ENCODE results near the gene MYO1B. TPM values are rescaled to one million over a fixed set of nuclear protein-coding genes. Genes with fewer than 3 reads are reported as not detected.

Gene MYO1B
- polyA plus RNA-seq, 1 donor (not counting 4 experiments of a cell fraction or from before 2014, with no cell fraction given) = 277 TPM

GRCh38 chr2:191312662-191313061, 67.5 kb downstream of the MYO1B start:
- peak; percentile 39 for FAIRE-seq
- H3K36me3 ChIP-seq (ENCODE audit: control insufficient read depth in 2 of 2, extremely low read depth in 1 of 2, insufficient read depth in 2 of 2, low read length in 2 of 2) = peaks cover 3 to 5% of the 10 kb centered on the region in 2 experiments
- DNase-seq (ENCODE audit: low read depth, low spot score) = no peak
- H3K4me3 ChIP-seq (ENCODE audit: control insufficient read depth in 2 of 3, extremely low read depth in 1 of 3, insufficient read depth in 2 of 3, low read depth in 1 of 3, low read length in 3 of 3) = peak overlapping the region in 1 of 3 experiments; percentile 7
- no peaks in the 10 kb centered on the region for H3K27me3 ChIP-seq (ENCODE audit: control insufficient read depth, extremely low read depth, insufficient read depth, low read length)
- H3K79me2 ChIP-seq (ENCODE audit: control insufficient read depth, insufficient read depth, low read length) = peaks cover 84% of the 10 kb centered on the region
- peaks cover 75% of the 10 kb centered on the region for H3K4me1 ChIP-seq (ENCODE audit: control insufficient read depth, extremely low read depth, insufficient read depth, low read length)
- no peaks in the 10 kb centered on the region for H3K9me1 ChIP-seq (ENCODE audit: control insufficient read depth, extremely low read depth, insufficient read depth, low read length)
- H4K20me1 ChIP-seq (ENCODE audit: control insufficient read depth, extremely low read depth, insufficient read depth, low read length) = no peaks in the 10 kb centered on the region
- H2AFZ ChIP-seq (ENCODE audit: control insufficient read depth, low read length) = no peak overlapping the region
- TF ChIP-seq CTCF (optimal IDR thresholded peaks at IDR 0.05 in 1 of 3, IDR thresholded peaks at IDR 0.05 in 1 of 3, conservative IDR thresholded peaks at IDR 0.05 in 1 of 3; ENCODE audit: extremely low read depth in 1 of 3, insufficient read depth in 2 of 3, low read length in 3 of 3) (no peak), EZH2 (IDR thresholded peaks at IDR 0.05; ENCODE audit: low read length) (no peak)
- peak overlapping the region; percentile 83 for H3K27ac ChIP-seq (ENCODE audit: control insufficient read depth, insufficient read depth, low read length)
- peak overlapping the region; percentile 39 for H3K9ac ChIP-seq (ENCODE audit: control insufficient read depth, extremely low read depth, insufficient read depth, low read length)
- H3K4me2 ChIP-seq (ENCODE audit: control insufficient read depth, extremely low read depth, insufficient read depth, low read depth, low read length) = peak overlapping the region; percentile 69
- dilution Hi-C loops (cut with MboI; ENCODE audit: extremely low pct_ligation_motif_present, low sequenced_read_pairs) = no loop called here
- no peaks in the 10 kb centered on the region for H3K9me3 ChIP-seq (ENCODE audit: control insufficient read depth, low read depth, low read length)

- Histone ChIP-seq H3K4me2 (ENCODE audit: control insufficient read depth, extremely low read depth, insufficient read depth, low read depth, low read length) (no peak overlapping the region), H3K9me1 (ENCODE audit: control insufficient read depth, extremely low read depth, insufficient read depth, low read length) (no peaks in the 10 kb centered on the region), H3K4me3 (ENCODE audit: control insufficient read depth in 2 of 3, extremely low read depth in 1 of 3, insufficient read depth in 2 of 3, low read depth in 1 of 3, low read length in 3 of 3) (no peak overlapping the region), H4K20me1 (ENCODE audit: control insufficient read depth, extremely low read depth, insufficient read depth, low read length) (peaks cover 6% of the 10 kb centered on the region), H3K9me3 (ENCODE audit: control insufficient read depth, low read depth, low read length) (no peaks in the 10 kb centered on the region), H3K36me3 (ENCODE audit: control insufficient read depth in 2 of 2, extremely low read depth in 1 of 2, insufficient read depth in 2 of 2, low read length in 2 of 2) (peaks cover 2 to 4% of the 10 kb centered on the region in 2 experiments), H3K79me2 (ENCODE audit: control insufficient read depth, insufficient read depth, low read length) (peaks cover 84% of the 10 kb centered on the region), H3K9ac (ENCODE audit: control insufficient read depth, extremely low read depth, insufficient read depth, low read length) (no peak overlapping the region), H3K4me1 (ENCODE audit: control insufficient read depth, extremely low read depth, insufficient read depth, low read length) (peaks cover 76% of the 10 kb centered on the region), H3K27me3 (ENCODE audit: control insufficient read depth, extremely low read depth, insufficient read depth, low read length) (no peaks in the 10 kb centered on the region), H3K27ac (ENCODE audit: control insufficient read depth, insufficient read depth, low read length) (no peak overlapping the region), H2AFZ (ENCODE audit: control insufficient read depth, low read length) (no peak overlapping the region)
- no peak for DNase-seq (ENCODE audit: low read depth, low spot score)
- dilution Hi-C loops (cut with MboI; ENCODE audit: extremely low pct_ligation_motif_present, low sequenced_read_pairs) = no loop called here
- FAIRE-seq = peak; percentile 34
- TF ChIP-seq EZH2 (IDR thresholded peaks at IDR 0.05; ENCODE audit: low read length) = no peak
- no peak for TF ChIP-seq CTCF (optimal IDR thresholded peaks at IDR 0.05 in 1 of 3, IDR thresholded peaks at IDR 0.05 in 1 of 3, conservative IDR thresholded peaks at IDR 0.05 in 1 of 3; ENCODE audit: extremely low read depth in 1 of 3, insufficient read depth in 2 of 3, low read length in 3 of 3)
These were observed 69.6 kb downstream of the MYO1B start for GRCh38 chr2:191314697-191315364.
